Measurements from ENCODE around the gene SEMA3B. TPM values are rescaled to one million over a fixed set of nuclear protein-coding genes. Genes with fewer than 3 reads are reported as not detected.

Gene SEMA3B
- total RNA-seq, 3 donors from 2014 or later: 10.1 to 17.6 (median 11.1) TPM

DNA sequence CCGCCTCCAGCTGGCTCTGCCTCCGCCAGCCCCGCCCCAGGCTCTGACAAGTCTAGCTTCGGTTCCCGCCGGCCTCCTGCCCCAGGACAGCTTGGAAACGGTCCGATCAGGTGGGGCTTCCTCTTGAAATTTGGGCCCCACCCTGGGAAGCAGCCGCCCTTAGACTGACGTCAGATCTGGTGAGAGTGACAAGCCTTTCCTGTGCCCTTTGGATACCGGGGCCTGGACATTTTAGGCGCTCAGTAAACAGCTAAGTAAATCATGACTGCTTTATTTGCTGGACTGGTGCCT lies 30.6 kb downstream of the SEMA3B start:
- Histone ChIP-seq H3K27ac (peak overlapping the region; percentile 91 to 94), H3K9me3 (no peaks in the 10 kb centered on the region), H3K4me3 (peak overlapping the region; percentile 34 to 92 (median 62)), H3K4me1 (peaks cover 5 to 11% of the 10 kb centered on the region in 2 donors), H3K27me3 (no peaks in the 10 kb centered on the region), H3K36me3 (no peaks in the 10 kb centered on the region)
- DNase-seq (ENCODE audit: low spot score in 2 of 2): no peak
- TF ChIP-seq POLR2A (IDR thresholded peaks at IDR 0.05) (no peak), POLR2AphosphoS5 (IDR thresholded peaks at IDR 0.05) (peak in 2 of 3 donors; percentile 20 to 29)
- TF ChIP-seq, protein P1, sequence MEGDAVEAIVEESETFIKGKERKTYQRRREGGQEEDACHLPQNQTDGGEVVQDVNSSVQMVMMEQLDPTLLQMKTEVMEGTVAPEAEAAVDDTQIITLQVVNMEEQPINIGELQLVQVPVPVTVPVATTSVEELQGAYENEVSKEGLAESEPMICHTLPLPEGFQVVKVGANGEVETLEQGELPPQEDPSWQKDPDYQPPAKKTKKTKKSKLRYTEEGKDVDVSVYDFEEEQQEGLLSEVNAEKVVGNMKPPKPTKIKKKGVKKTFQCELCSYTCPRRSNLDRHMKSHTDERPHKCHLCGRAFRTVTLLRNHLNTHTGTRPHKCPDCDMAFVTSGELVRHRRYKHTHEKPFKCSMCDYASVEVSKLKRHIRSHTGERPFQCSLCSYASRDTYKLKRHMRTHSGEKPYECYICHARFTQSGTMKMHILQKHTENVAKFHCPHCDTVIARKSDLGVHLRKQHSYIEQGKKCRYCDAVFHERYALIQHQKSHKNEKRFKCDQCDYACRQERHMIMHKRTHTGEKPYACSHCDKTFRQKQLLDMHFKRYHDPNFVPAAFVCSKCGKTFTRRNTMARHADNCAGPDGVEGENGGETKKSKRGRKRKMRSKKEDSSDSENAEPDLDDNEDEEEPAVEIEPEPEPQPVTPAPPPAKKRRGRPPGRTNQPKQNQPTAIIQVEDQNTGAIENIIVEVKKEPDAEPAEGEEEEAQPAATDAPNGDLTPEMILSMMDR (IDR thresholded peaks at IDR 0.05): no peak
- intact Hi-C loops (cut with DNase I; ENCODE audit: low total_unique reads): loop anchor here (5.0 kb wide), 2 partner anchors 867 to 1038 kb away; no protein-coding TSS in a partner anchor

DNA sequence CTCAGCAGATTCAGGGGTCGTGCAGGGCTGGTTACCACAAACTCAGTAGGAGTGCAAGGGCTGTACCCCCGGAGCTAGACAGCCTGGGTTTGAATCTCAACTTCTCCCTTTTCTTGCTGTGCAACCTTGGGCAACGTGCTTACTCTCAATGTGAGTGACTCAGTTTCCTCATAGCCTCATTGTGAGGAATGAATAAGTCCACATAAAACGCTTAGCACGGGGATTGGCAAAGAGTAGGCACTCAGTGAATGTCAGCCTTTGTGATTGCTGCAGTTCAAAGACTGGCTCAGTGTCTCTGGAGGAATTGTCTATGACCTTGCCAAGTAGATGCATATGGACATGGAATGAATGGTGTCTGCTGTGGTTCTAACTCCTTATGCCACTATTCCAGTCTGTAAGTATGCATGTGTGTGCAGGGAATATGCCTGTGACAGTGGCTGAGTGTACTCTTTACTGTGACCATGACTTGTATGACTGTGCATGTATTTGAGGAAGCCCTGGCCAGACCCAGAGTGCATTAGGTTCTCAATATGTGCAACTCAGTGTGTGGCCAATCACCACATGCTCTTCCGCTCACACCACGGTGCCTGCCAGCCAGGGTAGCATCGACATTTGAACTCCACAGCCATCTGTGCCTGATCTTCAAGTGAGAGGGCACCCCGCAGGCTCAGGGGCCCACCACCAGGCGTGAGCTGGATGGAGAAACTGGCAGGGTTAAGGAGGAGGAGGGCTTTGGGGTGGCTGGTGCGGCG lies 31.2 kb downstream of the SEMA3B start:
- Histone ChIP-seq H3K4me3 (peak overlapping the region; percentile 34 to 92 (median 62)), H3K27ac (peak overlapping the region; percentile 91 to 94), H3K9me3 (no peaks in the 10 kb centered on the region), H3K36me3 (no peaks in the 10 kb centered on the region), H3K27me3 (no peaks in the 10 kb centered on the region), H3K4me1 (peaks cover 5 to 11% of the 10 kb centered on the region in 2 donors)
- TF ChIP-seq, protein P1 (IDR thresholded peaks at IDR 0.05): no peak
- no peak for TF ChIP-seq POLR2AphosphoS5 (IDR thresholded peaks at IDR 0.05)
- no peak for TF ChIP-seq POLR2A (IDR thresholded peaks at IDR 0.05)
- intact Hi-C loops (cut with DNase I; ENCODE audit: low total_unique reads): loop anchor here (5.0 kb wide), 2 partner anchors 868 to 1037 kb away; no protein-coding TSS in a partner anchor
- no peak for DNase-seq (ENCODE audit: low spot score in 2 of 2)

DNA sequence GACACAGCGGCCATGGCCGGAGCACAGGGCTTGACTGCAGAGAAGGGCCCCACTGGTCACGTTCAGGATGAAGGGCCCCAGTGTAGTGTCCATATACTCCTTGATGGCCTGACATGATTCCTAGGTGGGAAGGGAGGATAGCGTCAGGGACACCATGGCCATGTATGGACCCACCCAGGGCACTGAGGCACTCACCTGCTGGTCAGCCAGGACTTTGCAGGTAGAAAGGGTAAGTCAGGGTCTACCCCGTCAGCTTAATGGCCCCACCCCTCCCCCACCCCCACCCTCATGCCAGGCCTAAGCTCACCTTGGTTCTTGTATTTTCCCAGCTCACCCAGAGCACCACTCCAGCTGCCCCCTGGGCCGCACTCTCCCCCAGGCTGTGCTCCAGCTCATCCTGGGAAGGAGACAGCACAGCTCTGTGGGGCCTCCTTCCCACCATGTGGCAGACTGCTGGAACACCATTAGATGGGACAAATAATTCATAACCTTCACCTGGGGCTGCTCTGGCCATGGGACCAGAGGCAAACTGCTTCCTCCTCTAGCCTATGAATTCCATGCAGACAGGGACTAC lies 31.8 kb downstream of the SEMA3B start:
- TF ChIP-seq, protein P1 (IDR thresholded peaks at IDR 0.05): no peak
- TF ChIP-seq POLR2A (IDR thresholded peaks at IDR 0.05) (no peak), POLR2AphosphoS5 (IDR thresholded peaks at IDR 0.05) (no peak)
- Histone ChIP-seq H3K4me3 (peak overlapping the region in 1 of 3 donors; percentile 92), H3K27me3 (no peaks in the 10 kb centered on the region), H3K4me1 (peaks cover 5 to 11% of the 10 kb centered on the region in 2 donors), H3K9me3 (no peaks in the 10 kb centered on the region), H3K27ac (peak overlapping the region; percentile 91 to 94), H3K36me3 (no peaks in the 10 kb centered on the region)
- no peak for DNase-seq (ENCODE audit: low spot score in 2 of 2)
- intact Hi-C loops (cut with DNase I; ENCODE audit: low total_unique reads): no loop called here

DNA sequence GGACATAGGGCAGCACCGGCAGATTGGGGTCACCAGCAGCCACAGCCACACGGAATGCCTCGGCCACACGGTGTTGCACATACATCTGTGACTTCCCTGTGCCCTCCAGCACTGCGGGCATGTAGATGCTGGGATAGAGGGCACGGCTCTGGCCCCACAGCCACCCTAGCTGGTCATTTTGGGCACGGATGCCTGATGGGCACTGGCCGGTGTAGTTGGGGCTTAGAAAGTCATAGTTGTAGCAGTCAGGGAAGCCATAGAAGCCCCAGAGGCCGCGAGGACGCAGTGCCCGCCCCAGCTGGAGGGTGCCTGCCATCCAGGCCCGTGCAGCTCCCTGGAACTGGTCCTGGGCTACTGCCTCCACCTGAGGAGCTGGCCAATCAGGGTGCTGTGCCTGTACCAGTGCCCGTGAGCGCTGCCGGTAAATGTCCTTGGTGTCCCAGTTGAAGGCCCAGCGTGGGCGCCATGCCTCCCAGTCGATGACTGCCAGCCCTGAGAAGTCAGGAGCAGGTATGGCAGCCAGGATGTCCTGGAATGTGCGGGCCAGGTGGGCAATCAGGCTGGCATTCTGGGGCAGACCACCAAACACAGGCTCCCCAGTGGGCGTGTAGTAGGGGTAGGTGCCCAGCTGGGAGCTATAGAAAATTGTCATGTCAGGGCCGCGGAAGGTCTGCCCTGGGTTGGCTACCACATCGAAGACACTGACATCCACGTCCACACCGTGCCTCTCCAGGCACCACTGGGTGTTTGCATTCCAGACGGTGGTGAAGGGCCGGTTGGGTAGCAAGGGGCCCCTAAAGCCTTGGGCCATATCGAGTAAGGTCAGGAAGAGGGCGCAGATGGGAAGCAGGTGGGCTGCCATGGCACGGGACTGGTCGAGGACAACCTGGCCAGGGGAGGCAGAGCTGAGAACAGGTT lies 33.4 kb downstream of the SEMA3B start:
- peaks cover 5 to 11% of the 10 kb centered on the region in 2 donors for H3K4me1 ChIP-seq

More for the DNA sequence above, 33.4 kb downstream of the SEMA3B start:
- no peaks in the 10 kb centered on the region for H3K36me3 ChIP-seq
- no peaks in the 10 kb centered on the region for H3K27me3 ChIP-seq
- no peak for DNase-seq (ENCODE audit: low spot score in 2 of 2)
- H3K4me3 ChIP-seq: peak overlapping the region; percentile 12 to 56 (median 24)
- H3K9me3 ChIP-seq: no peaks in the 10 kb centered on the region
- peak overlapping the region; percentile 67 to 88 for H3K27ac ChIP-seq
- TF ChIP-seq POLR2AphosphoS5 (IDR thresholded peaks at IDR 0.05) (no peak), POLR2A (IDR thresholded peaks at IDR 0.05) (no peak)
- TF ChIP-seq, protein P1 (IDR thresholded peaks at IDR 0.05): no peak
- intact Hi-C loops (cut with DNase I; ENCODE audit: low total_unique reads): no loop called here

Data from breast epithelium (tissue), 4 donors.